RWPE2 (cell line): ENCODE results near the gene SNED1.

Source experiments
- ATAC-seq: fragments of 200-7000 bp; cut with Tn5 transposase; 3 replicates; pipeline ENCODE4 v1.9.1; 2021; ENCODE audit warnings: low read depth
- DNase-seq: peaks from one replicate; pipeline ENCODE4 v3.0.0-alpha.2; 2020; ENCODE audit warnings: low spot score
- H3K27ac ChIP-seq: fragments of 450-650 bp; 2 replicates; pipeline ENCODE4 v1.5.1; 2017; ENCODE audit warnings: mild to moderate bottlenecking; ENCODE audit not compliant: poor library complexity, severe bottlenecking
- H3K27me3 ChIP-seq: fragments of 250-450 bp; sonication (Bioruptor Pico); 2 replicates; pipeline ENCODE4 v1.5.1; 2021; ENCODE audit warnings: mild to moderate bottlenecking, moderate library complexity; ENCODE audit not compliant: insufficient read depth, poor library complexity, severe bottlenecking
- H3K36me3 ChIP-seq: fragments of 250-450 bp; sonication (Bioruptor Pico); 2 replicates; pipeline ENCODE4 v1.5.1; 2020; ENCODE audit warnings: low read depth, mild to moderate bottlenecking, moderate library complexity
- H3K4me1 ChIP-seq: fragments of 250-450 bp; sonication (Bioruptor Pico); 2 replicates; pipeline ENCODE4 v1.5.1; 2021; ENCODE audit warnings: mild to moderate bottlenecking, moderate library complexity; ENCODE audit not compliant: insufficient read depth, poor library complexity, severe bottlenecking
- H3K4me3 ChIP-seq: fragments of 250-450 bp; sonication (Bioruptor Pico); 2 replicates; pipeline ENCODE4 v1.5.1; 2021; ENCODE audit warnings: mild to moderate bottlenecking, moderate library complexity; ENCODE audit not compliant: severe bottlenecking
- H3K9me3 ChIP-seq: fragments of 250-450 bp; sonication (Bioruptor Pico); 2 replicates; pipeline ENCODE4 v1.5.1; 2021; ENCODE audit warnings: mild to moderate bottlenecking, moderate library complexity; ENCODE audit not compliant: severe bottlenecking
- CTCF ChIP-seq: fragments of 450-650 bp; IDR thresholded peaks from one replicate; pipeline ENCODE4 v1.5.1; 2017; ENCODE audit warnings: mild to moderate bottlenecking, moderate library complexity; ENCODE audit not compliant: poor library complexity, severe bottlenecking

Gene SNED1

GRCh38 chr2:241129086-241129871 is 130.9 kb downstream of the SNED1 start:
- Histone ChIP-seq H3K4me3 (no peak overlapping the region), H3K27me3 (no peaks in the 10 kb centered on the region), H3K27ac (no peak overlapping the region), H3K9me3 (no peaks in the 10 kb centered on the region), H3K4me1 (no peaks in the 10 kb centered on the region), H3K36me3 (no peaks in the 10 kb centered on the region)
- no peak for TF ChIP-seq CTCF
- DNase-seq (no peak), ATAC-seq (no peak)

GRCh38 chr2:241130316-241130715 is 131.9 kb downstream of the SNED1 start:
- ATAC-seq: no peak
- H3K4me1 ChIP-seq: no peaks in the 10 kb centered on the region
- no peak overlapping the region for H3K4me3 ChIP-seq
- H3K27me3 ChIP-seq: no peaks in the 10 kb centered on the region
- no peaks in the 10 kb centered on the region for H3K9me3 ChIP-seq
- no peak for DNase-seq
- TF ChIP-seq CTCF: no peak
- H3K27ac ChIP-seq: no peak overlapping the region
- no peaks in the 10 kb centered on the region for H3K36me3 ChIP-seq

GRCh38 chr2:241131531-241131930 is 133.1 kb downstream of the SNED1 start:
- Histone ChIP-seq H3K4me1 (no peaks in the 10 kb centered on the region), H3K36me3 (0 out of 2 replicates have a peak, but pooled peaks cover 3% of the 10 kb centered on the region), H3K9me3 (no peaks in the 10 kb centered on the region), H3K27ac (no peak overlapping the region), H3K4me3 (no peak overlapping the region), H3K27me3 (no peaks in the 10 kb centered on the region)
- ATAC-seq (no peak), DNase-seq (no peak)
- TF ChIP-seq CTCF: no peak

- H3K9me3 ChIP-seq: no peaks in the 10 kb centered on the region
- H3K4me1 ChIP-seq: no peaks in the 10 kb centered on the region
- no peak for TF ChIP-seq CTCF
- no peak overlapping the region for H3K4me3 ChIP-seq
- H3K27ac ChIP-seq: no peak overlapping the region
- DNase-seq (no peak), ATAC-seq (no peak)
- 0 out of 2 replicates have a peak, but pooled peaks cover 3% of the 10 kb centered on the region for H3K36me3 ChIP-seq
- H3K27me3 ChIP-seq: no peaks in the 10 kb centered on the region
These were observed 134.4 kb downstream of the SNED1 start for GRCh38 chr2:241132538-241133435.

GRCh38 chr2:241133436-241133820 is 135.0 kb downstream of the SNED1 start:
- Histone ChIP-seq H3K4me1 (no peaks in the 10 kb centered on the region), H3K36me3 (0 out of 2 replicates have a peak, but pooled peaks cover 8% of the 10 kb centered on the region), H3K27ac (no peak overlapping the region), H3K27me3 (no peaks in the 10 kb centered on the region), H3K4me3 (no peak overlapping the region), H3K9me3 (no peaks in the 10 kb centered on the region)
- TF ChIP-seq CTCF: no peak
- no peak for DNase-seq
- ATAC-seq: no peak
